ENCODE measurements around the gene VIL1.

VIL1 gene

DNA sequence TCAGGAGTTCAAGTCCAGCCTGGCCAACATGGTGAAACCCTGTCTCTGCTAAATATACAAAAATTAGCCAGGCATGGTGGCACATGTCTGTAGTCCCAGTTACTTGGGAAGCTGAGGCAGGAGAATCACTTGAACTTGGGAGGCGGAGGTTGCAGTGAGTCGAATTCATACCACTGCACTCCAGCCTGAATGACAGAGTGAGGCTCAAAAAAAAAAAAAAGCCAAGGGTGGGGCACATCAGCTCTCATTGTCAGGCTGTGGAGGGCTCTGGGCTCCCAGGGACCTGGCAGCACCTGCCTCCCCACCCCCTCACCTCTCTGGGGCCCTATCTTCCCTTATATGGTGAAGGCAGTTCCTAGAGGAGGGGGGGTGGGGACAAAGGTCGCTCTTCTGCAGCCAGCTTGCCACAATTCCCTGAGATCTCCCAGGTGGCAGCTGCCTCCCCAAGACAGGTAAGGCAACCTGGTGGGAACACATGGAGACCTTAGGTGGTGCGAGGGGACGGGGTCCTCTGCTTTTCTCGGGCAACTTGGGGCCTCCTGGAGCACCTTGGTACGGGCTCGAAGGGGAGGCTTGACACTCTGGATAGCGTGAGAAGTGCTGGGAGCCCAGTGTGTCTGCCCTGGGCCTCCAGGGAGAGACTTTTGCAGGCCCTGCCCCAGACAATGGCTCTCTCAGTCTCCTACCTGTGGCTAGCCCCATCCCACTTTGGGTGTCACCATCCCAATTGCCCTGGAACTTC is at the start of gene VIL1:
Gene VIL1, plus strand, starts transcription at position 407 of the 742 bp plus-strand sequence. CDS start 4,656 bp downstream, outside the sequence.
- no peak for DNase-seq

- no peak for DNase-seq
These were observed 49.6 kb upstream of the VIL1 start for GRCh38 chr2:218369330-218369729.

DNA sequence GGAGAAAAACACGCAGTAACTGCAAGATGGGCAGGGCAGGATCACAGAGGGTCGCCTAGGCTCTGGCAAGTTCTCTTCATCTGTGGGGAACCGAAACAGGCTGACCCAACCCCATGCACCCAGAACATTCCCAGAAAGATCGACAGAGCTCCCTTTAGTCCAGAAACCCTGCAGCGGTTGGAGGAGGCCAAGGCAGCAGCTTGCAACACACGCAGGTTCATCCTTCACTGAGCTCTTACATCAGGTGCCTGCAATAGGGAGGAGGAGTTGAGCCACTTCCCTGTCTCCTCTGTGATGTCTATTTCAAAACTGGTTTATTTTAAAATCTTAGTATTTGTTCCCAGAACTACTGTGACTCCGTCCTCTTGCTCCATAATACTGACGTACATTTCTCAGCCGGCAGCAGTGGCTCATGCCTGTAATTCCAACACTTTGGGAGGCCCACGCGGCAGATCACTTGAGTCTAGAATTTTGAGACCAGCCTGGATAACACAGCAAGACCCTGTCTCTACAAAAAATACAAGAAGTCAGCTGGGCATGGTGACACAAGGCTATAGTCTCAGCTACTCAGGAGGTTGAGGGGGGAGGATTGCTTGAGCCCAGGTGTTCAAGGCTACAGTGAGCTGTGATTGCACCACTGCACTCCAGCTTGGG is 48.4 kb upstream of the VIL1 start:
- no peak for DNase-seq

DNA sequence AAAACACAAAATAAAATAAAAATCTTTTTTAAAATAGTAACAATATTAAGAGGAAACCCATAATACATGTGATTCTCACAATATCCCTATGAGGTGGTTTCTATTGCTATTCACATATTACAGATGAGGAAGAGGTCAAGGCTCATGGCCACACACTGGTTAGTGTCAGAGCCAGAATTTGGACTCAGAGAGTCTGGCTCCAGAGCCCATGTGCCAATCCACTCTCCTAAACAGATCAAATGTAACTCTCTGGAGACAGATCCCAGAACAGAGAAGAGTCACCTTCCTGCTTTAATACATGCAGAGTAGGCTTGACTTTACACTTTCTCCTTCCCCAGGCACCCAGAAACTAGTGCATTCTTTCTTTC is 47.0 kb upstream of the VIL1 start:
- DNase-seq, result no peak

- no peak for DNase-seq
These were observed 44.1 kb upstream of the VIL1 start for GRCh38 chr2:218374795-218375194.

DNA sequence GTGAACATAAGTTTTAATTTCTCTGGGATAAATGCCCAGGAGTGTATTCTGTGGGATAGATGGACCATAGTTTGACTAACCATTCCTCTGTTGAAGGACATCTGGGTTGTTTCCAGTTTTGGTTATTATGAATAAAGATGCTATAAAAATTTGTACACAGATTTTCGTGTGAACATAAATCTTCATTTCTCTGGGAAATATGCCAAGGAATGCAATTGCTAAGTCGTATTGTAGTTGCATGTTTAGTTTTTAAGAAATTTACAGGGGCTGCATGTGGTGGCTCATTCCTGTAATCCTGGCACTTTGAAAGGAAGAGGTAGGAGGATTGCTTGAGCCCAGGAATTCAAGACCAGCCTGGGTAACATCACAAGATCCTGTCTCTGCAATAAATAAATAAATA is 43.7 kb upstream of the VIL1 start:
- no peak for DNase-seq

GRCh38 chr2:218378053-218378452 is 40.9 kb upstream of the VIL1 start:
- DNase-seq, result no peak

GRCh38 chr2:218381916-218382366 is 37.0 kb upstream of the VIL1 start, which contains the start of gene SLC11A1:
TSS of gene SLC11A1 (plus strand) at chr2:218382273. CDS start at chr2:218382369, 96 bp downstream.
- no peak for DNase-seq

- DNase-seq, result no peak
These were observed 36.1 kb upstream of the VIL1 start for GRCh38 chr2:218382785-218383184.

GRCh38 chr2:218383892-218384519 is 34.9 kb upstream of the VIL1 start:
- no peak for DNase-seq

DNA sequence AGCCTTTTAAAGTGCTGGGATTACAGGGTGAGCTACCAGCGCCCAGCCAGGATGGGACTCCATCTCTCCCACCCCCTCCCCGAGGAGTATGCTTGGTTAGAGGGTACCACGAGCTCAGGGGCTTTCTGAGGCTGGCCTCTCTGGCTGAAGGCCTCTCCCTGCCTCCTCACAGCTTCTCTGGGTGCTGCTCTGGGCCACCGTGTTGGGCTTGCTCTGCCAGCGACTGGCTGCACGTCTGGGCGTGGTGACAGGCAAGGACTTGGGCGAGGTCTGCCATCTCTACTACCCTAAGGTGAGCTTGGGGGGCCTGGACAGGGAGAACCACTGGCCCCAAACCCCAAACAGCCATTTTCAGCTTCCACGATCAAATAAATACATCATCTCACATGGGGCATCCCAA is 33.9 kb upstream of the VIL1 start:
- no peak for DNase-seq

DNA sequence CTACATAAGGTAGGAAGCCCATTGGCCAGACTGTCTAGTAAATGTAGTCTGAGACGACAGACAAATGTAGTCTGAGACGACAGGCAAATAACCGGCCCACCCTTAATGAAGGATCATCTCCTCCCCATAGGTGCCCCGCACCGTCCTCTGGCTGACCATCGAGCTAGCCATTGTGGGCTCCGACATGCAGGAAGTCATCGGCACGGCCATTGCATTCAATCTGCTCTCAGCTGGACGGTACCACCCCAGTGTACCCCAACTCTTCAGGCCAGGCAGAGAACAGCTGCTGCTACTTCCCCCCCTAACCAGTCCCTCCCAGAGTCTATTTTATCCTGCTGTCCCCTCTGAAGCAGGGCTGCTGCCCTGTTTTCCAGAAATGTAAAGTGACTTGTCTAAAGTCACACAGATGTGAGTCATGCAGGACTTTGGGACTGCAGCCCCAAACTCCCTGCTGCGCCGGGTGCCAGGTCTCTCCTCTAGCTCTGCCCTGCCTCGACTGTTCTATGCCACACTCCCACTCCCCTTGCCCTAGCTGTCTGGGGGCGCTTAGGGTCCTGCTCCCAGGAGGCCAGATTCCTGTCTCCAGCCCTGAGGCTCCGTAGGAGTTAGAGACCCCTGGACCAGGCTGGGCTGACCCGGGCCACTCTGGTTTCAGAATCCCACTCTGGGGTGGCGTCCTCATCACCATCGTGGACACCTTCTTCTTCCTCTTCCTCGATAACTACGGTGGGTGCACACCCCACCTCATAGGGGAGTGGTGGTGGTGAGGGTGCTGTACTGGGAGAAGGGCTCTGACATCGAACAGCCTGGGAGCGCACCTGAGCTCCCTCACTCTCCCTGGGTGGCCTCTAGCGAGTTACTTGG is 32.2 kb upstream of the VIL1 start:
- no peak for DNase-seq

GRCh38 chr2:218387369-218388194 is 31.3 kb upstream of the VIL1 start:
- peak; percentile 65 for DNase-seq

DNA sequence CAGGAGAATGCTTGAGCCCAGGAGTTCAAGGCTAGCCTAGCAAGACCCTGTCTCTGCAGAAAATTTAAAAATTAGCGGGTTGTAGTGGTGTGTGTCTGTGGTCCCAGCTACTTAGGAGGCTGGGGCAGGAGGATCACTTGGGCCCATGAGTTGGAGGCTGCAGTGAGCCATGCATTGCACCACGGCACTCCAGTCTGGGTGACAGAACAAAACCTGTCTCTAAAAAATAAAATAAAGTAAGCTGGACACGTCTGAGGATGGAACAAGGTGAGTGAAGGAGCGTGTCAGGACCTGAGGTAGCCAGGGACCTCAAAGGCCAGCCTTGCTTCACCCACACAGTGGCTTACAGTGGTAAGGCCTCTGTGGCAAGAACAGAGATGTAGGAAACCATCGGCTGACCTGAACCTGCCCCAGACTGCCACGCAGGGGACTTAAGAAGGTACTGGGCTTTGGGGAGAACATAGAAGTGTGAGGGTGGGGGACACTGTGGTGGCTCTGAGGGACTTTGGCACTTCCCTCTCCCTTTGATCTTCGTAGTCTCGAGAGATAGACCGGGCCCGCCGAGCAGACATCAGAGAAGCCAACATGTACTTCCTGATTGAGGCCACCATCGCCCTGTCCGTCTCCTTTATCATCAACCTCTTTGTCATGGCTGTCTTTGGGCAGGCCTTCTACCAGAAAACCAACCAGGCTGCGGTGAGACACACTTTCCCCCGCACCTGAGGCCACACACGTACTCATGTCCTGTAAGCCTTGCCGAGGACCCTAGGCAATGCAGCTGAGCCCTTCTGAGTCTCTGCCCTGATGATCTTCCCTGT is 29.4 kb upstream of the VIL1 start:
- no peak for DNase-seq

DNA sequence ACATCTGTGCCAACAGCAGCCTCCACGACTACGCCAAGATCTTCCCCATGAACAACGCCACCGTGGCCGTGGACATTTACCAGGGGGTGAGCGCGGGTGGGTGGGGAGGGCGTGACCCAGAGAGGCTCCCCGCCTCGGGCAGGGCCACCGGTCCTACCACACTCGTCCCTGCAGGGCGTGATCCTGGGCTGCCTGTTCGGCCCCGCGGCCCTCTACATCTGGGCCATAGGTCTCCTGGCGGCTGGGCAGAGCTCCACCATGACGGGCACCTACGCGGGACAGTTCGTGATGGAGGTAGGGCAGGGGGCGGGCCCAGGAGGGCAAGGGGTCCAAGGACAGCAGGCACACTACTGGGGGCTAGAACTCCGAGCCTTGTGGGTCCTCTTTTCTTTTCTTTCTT is 27.7 kb upstream of the VIL1 start:
- no peak for DNase-seq

GRCh38 chr2:218392459-218392858 is 26.5 kb upstream of the VIL1 start:
- no peak for DNase-seq

- no peak for DNase-seq
These were observed 25.9 kb upstream of the VIL1 start for GRCh38 chr2:218392891-218393462.

GRCh38 chr2:218393750-218394290 is 25.1 kb upstream of the VIL1 start:
- DNase-seq, result no peak

- no peak for DNase-seq
These were observed 24.4 kb upstream of the VIL1 start for GRCh38 chr2:218394298-218395089.

GRCh38 chr2:218395090-218395444 is 23.9 kb upstream of the VIL1 start:
- no peak for DNase-seq

Data from right hindlimb (tissue), 1 donor.